GM21381 (cell line): ENCODE data around the gene ZNF692.
A peak's percentile ranks its signal among the peaks of the same experiment; 100 is the strongest.
"Not testable (repeated sequence)": the region's sequence is repeated elsewhere in the genome, so short reads cannot be mapped to it uniquely, and the experiment has no call there.

Source experiments
- ATAC-seq: cut with Tn5 transposase; IDR thresholded peaks from one replicate; pipeline ENCODE4 v1.9.1; 2021; ENCODE audit warnings: mild to moderate bottlenecking, moderate library complexity; ENCODE audit not compliant: unreplicated experiment

The ZNF692 gene, protein sequence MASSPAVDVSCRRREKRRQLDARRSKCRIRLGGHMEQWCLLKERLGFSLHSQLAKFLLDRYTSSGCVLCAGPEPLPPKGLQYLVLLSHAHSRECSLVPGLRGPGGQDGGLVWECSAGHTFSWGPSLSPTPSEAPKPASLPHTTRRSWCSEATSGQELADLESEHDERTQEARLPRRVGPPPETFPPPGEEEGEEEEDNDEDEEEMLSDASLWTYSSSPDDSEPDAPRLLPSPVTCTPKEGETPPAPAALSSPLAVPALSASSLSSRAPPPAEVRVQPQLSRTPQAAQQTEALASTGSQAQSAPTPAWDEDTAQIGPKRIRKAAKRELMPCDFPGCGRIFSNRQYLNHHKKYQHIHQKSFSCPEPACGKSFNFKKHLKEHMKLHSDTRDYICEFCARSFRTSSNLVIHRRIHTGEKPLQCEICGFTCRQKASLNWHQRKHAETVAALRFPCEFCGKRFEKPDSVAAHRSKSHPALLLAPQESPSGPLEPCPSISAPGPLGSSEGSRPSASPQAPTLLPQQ

DNA sequence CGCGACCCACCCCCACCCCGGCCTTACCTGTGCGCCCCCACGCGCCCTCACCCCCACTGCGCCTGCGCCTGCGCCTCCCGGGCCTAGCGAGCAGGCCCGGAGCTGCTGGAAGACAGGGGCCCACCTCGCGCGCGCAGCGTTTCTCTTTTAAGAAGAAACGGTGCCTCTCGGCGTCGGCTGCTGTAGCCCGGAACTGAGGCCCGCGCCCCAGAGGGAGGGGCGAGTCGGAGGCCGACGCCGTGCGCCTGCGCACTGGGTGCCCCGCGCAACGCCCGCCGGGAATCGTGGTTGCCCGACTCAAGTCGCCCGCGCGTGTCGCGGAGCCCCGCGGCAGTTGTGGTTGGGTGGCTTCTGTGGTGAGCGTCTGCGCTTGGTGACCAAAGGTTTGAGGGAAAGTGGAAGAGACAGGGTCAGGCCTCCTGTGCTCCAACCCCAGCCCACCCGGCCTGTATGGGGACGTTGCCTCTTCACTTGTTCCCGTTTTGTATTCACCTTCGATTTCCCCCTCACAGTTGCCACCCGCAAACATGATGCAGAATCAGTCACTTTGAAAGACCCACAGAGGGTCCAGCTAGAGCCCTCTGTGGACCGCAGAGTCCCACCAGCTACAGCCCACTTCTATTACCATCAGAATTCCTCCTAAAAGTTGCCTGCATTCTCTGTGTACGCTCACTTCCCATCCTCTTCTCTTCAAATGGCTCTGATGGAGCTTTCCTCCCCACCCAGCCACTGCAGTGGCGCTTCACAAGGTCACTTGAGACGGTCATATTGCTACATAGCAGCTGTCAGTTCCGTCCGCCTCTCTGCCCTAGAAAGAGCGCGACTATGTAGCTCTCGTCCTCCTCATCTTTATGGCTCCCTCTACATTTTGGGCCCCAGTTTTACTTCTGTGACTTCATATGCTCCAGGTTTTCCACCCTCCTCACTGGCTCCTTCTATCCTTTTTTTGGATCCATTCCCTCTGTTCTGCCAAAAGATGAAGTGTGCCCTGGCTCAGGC, at the start of gene ZNF692:
TSS of gene ZNF692 (minus strand) at position 195 of the 999 bp plus-strand sequence. CDS start 776 bp downstream, outside the sequence.
- peak; percentile 83 for ATAC-seq

DNA sequence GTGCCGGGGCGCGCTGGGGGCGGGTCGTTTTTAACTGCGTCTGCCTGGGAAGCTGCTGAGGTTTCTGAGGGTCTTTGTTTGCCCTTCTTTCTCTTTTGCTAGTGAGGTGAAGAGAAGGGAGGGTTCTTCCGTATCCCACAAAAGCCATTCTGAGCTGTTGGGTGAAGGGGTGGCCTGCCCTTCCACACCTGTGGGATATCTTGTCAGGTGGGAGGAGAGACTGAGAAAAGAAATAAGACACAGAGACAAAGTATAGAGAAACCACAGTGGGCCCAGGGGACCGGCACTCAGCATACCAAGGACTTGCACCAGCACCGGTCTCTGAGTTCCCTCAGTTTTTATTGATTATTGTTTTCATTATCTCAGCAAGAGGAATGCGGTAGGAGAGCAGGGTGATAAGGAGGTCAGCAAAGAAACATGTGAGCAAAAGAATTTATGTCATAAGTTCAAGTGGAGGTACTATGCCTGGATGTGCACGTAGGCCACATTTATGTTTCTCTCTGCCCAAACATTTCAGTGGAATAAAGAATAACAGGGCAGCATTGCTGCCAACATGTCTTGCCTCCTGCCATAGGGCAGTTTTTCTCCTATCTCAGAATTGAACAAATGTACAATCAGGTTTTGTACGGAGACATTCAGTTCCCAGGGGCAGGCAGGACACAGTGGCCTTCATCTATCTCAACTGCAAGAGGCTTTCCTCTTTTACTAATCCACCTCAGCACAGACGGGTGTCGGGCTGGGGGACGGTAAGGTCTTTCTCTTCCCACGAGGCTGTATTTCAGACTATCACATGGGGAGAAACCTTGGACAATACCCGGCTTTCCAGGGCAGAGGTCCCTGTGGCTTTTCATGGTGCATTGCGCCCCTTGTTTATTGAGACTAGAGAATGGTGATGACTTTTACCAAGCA, 48.1 kb upstream of the ZNF692 start:
- peak; percentile 17 for ATAC-seq

DNA sequence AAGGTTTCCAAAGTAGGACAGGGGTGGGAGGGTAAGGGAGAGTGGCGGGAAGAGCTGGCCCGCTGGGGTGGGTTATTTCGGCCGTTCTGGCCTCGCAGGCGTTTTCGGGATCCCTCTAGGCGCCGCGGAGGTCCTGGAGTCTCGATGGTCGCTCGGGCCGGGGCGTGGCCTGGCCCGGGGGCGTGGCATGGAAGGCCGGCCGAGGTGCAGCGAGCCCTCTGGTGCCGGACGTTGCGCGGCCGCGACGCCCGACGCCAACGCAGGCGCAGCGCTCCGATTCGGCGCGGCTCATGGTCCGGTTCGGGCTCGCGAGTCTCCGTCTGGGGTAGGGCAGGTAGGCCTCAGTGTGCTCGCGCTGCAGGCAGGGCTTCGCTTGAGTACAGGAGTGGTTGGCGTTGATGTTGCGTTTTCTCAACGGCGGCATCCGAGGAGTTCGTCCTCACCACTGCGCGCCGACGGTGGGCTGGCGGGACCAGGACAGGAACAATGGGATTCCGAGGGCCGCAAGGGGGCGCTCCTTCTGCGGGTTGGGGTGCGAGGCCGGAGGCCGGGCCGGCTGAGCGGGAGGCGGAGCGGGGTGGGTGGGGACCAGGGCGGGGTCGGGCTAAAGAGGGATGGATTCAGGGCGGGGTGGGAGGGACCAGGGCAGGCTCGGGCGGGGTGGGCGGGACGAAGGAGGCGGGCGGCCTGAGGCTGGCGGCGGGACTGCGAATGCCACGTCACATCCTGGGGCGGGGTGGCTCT, 47.3 kb upstream of the ZNF692 start, which contains the start of gene PGBD2:
TSS of gene PGBD2 (plus strand) at position 227 of the 744 bp plus-strand sequence. CDS start 7,628 bp downstream, outside the sequence.
- peak; percentile 93 for ATAC-seq

DNA sequence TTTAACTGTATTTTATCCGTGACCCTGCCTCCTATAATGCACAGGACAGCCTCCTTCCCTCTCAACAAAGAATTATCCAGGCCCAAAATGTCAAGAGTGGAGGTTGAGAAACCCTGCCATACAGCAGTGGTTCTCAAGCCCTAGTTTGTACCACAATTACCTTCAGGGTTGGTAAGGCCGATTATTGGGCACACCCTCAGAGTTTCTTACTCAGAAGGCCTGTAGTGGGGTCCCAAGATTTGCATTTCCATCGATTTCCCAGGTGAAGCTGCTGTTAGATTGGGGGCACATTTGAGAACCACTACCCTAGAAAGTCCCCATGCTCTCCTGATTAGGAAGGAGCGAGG, 46.8 kb upstream of the ZNF692 start:
- ATAC-seq = no peak

DNA sequence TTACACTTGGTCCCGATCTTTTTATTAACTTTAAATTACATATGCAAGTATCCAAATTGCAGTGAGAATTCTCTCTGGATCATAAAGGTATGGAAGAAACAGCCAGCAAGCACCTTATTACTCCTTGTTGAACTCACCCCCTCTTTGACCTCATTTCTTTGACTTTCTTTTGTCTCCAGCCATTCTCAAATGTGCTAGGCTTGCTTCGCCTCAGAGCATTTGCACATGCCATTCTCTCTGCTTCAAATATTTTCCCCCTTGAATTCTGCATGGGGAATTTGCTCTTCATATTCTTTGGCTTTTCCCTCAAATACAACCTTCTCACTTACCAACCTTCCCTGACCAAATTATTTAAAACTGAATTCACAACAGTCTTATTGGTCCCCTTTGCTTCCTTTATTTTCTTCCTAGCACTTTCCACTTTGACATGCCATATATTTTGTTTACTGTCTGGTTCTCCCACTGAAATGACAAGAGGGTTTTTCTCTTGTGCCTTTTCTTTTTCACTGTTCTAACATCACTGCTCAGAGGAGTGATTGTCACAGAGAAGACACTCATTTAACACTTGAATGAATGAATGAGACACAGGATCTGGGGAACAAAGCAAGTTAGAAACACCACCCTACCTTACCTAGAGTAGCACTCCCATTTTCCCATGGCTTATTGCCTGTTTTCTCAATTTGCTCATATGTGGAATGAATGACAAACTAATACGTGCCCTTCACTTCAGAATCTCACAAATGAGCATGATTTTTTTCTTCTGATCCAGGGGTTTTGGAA, 45.7 kb upstream of the ZNF692 start:
- no peak for ATAC-seq

DNA sequence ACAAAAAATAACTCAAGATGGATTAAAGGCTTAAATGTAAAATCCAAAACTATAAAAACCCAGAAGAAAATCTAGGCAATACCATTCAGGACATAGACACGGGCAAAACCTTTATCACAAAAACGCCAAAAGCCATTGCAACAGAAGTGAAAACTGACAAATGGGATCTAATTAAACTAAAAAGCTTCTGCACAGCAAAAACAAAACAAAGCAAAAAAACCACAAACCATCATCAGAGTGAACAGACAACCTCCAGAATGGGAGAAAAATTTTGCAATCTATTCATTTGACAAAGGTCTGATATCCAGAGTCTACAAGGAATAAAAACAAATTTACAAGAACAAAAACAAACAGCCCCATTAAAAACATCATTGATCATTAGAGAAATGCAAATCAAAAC, 42.7 kb upstream of the ZNF692 start:
- no peak for ATAC-seq

DNA sequence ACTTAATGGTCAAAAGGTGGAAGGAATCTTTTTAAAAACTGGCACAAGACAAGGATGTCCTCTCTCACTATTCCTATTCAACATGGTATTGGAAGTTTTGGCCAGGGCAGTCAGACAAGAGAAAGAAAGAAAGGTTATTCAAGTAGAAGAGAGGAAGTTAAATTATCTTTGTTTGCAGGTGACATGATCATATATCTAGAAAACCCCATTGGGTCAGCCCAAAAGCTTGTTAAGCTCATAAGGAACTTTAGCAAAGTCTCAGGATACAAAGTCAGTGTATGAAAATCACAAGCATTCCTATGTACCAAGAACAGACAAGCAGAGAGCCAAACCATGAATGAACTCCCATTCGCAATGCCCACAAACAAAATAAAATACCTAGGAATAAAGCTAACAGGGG, 41.8 kb upstream of the ZNF692 start:
- no peak for ATAC-seq

DNA sequence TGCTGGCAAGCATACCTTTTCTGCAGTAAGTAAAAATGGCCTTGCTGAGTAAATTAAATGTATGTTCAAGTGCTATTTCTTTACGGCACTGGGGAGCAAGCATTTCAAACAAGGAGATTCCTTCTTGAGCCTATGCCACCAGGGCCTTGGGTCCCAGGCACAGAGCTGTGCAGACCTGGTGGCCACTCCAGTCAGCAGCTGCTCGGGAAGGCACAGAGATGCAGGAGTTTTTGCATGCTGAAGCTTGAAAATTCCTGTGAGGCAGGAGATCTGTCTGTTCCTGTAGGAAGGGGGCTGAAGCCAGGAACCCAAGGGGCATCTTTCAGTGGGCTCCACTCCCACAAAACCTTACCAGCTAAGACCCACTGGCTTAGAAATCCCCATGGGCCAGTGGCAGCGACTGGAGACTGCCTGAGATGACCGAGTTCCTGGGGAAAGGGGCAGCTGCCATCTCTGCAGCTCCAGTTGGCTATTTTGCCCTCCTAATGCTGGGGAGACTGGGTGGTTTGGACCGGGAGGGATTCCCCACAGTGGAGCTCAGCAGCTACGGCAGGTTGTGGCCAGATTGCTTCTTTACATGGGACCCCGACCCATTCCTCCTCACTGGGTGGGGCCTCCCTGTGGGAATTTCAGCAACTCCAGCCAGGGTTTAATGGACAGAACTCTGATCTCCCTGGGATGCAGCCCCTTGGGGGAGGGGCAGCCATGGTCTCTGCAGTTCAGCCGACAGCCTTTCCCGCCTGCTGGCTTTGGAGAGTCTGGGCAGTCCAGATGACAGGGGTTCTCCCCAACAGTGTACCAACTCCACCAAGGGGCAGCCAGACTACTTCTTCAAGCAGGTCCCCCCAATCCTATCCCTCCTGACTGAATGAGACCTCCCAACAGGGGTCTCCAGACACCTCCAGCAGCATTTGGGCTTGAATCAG, 38.8 kb upstream of the ZNF692 start:
- ATAC-seq = no peak

DNA sequence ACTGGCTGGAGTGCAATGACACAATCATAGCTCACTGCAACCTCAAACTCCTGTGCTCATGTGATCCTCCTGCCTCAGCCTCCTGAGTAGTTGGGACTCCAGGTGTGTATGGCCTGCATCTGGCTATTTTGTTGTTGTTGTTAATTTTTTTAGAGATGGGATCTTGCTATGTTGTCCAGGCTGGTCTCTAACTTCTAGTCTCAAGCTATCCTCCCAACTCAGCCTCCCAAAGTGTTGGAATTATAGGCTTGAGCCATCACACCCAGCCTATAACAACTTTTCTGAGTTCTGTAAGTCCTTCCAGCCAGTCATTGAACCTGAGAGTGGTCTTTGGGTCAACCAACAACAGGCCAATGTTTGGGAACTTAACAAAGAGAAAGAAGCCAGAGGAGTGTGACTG, 36.0 kb upstream of the ZNF692 start:
- no peak for ATAC-seq

DNA sequence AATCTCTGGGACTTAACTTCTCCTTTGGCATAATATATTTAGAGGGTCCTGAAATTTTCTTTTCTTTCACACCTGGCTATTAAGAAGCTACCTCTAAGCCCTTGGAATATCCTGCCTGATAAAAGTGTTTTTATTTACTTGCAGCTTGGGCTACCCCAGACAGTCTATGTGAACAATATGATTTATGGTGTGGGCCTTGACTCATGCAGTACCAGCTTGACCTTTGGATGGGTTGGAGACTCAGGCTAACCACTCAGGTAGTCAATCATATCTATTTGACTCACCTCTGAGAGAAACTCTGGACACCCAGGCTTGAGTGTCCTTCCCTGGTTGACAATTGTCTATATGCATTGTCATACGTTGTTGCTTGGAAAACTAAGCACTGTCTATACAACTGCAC, 33.7 kb upstream of the ZNF692 start:
- ATAC-seq = no peak

DNA sequence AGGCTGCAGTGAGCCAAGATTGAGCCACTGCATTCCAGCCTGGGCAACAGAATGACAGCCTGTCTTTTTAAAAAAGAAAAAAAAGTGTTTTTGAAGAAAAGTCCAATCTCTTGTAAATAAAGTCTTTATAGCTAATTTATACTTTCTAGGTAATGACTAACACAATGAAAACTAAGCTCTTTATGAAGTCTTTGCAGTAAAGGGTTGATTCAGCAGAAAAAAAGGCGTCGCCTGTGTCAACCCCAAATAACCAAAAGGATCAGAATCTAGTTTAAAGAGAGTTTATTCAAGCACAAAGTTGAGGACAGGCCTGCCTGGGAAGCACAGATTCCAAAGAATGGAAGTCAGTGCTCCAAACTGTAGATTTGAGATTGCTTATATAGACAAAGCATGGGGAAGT, 32.9 kb upstream of the ZNF692 start:
- ATAC-seq = no peak

DNA sequence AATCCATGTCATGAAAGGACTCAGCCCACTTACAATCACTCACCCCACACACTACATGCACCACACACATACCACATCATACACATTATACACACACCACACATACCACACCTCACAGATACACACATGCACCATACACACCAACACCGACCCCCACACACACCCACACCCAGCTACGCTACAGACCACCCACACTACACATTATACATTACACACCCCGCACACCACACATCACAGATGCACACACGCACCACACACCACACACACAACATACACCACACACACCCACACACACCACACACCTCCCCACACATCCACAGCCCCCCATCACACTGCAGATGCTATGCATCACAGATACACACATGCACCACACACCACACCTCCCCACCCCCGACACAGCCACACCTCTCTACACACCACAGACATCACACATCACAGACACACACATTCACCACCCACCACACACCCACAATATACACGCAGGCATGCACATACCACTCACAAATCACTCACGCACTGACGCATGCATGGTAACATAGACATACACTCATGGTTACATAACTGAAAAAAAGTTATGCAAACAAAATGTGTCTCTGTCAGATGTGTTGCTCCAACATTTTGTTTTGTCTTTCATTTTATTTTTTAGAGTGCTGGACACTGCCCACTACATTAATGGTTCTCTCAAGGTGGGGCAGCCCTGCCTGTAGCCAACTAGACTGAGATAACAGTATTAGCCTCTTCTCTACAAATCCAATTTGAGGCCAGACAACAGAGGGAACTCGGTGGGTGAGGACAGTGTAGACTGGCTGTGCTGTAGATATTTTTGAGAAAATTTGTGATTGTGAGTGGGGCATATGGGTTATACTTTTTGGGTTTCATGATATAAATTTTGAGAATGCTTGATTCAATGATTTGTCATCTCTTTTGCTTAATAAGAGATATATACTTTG, 31.9 kb upstream of the ZNF692 start:
- ATAC-seq = no peak

DNA sequence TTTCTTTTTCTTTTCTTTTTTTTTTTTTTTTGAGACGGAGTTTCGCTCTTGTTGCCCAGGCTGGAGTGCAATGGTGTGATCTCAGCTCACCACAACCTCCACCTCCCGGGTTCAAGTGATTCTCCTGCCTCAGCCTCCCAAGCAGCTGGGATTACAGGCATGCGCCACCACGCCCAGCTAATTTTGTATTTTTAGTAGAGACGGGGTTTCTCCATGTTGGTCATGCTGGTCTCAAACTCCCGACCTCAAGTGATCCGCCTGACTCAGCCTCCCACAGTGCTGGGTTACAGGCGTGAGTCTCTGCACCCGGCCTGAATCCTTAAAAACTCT, 31.0 kb upstream of the ZNF692 start:
- not testable (repeated sequence) for ATAC-seq

DNA sequence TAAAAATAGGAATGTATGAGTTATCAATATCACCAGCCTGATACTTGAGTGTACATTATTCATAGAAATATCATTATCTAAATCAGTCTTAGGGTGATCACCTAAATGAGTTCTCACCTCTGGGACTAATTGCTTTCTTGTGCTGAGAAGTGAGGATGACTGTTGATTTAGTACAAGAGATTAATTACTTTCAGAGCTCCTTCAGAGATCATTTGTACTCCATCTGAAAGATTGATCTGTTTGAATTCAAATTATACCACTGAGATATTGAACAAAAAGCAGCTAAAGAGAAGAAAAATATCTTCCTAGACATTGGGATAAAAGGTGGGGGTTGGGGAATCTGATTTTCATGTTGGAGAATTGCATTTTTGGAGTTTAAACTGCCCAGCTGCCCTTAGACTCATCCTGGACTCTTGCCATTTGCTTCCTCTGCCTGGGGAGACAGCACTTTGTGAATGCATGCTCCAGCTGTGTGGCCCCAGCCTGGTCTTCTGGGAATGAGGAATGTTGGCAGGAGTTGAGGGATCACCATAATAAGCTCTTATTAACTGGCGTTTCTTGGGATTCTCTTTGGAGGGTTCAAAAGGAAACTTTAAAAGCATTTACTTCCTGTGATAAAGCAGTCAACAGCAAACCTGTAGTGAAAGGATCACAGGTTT, 27.5 kb upstream of the ZNF692 start:
- no peak for ATAC-seq

DNA sequence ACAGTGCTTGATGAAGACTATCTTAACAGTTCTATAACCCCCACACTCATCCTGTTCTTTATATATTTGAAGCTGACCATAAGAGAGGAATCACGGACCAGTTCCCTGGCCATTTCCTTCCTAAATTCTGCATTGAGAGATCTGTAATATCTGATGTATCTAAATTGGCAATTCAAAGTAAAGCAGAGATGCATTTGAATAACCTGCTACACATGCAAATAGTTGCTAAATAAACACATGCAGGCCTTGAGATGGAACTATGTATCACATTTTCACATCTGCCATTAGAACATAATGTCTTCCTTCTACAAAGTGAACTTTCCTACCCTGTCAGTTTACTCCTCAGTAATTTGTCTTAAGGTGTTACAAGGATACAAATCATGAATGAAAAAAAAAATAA, 26.8 kb upstream of the ZNF692 start:
- ATAC-seq = no peak

DNA sequence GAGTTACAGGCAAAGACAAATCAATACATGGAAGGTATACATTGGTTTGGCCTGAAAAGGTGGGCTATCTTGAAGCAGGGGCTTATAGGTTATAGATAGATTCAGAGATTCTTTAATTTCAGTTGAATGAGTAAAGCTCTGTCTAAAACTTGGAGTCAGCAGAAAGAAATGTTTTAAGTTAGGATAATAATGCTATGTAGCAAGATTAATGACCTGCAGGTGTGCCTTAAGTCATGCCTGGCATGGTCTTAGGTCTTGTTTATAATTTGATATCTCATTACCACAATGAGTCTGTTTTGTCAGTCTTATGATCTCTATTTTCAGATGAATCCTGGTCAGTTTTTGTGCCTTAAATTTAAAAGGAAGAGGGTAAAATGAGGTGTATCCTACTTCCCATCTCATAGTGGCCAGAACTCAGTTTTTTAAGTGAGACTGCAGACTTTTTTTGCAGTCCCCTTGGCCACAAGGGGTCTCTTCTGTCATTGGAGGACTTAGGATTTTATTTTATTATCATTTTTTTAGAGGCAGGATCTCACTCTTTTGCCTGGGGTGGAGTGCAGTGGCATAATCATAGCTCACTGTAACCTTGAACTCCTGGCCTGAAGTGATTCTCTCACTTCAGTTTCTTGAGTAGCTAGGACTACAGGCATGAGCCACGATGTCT, 25.9 kb upstream of the ZNF692 start:
- no peak for ATAC-seq
